Small intestine (tissue), 7 donors: ENCODE measurements around the gene BMP4. TPM values are rescaled to one million over a fixed set of nuclear protein-coding genes. Genes with fewer than 3 reads are reported as not detected.

ENCODE experiments used
- DNase-seq, 2 donors: peaks; one replicate each; pipeline versions ENCODE4 v3.0.0 to v3.0.0-alpha.2; 2013
- FAIRE-seq: peaks from 2 replicates; lab custom pipeline; 2012; peaks lifted over from hg19 to GRCh38; lab: Jason Lieb, UNC
- H3K27ac ChIP-seq, 3 donors: one replicate each; pipeline ENCODE4 v1.5.1; 2013; ENCODE audit warnings: low read length in 2 of 3, mild to moderate bottlenecking in 2 of 3, control low read depth in 1 of 3, inconsistent platforms in 1 of 3, low read depth in 1 of 3, moderate library complexity in 1 of 3
- H3K27me3 ChIP-seq, 3 donors: one replicate each; pipeline ENCODE4 v1.6.1; 2013; ENCODE audit warnings: low read length in 3 of 3, inconsistent platforms in 1 of 3; ENCODE audit not compliant: control insufficient read depth in 3 of 3, insufficient read depth in 3 of 3
- H3K36me3 ChIP-seq, 3 donors: one replicate each; pipeline ENCODE4 v1.6.1; 2013; ENCODE audit warnings: low read length in 3 of 3, inconsistent platforms in 1 of 3, low read depth in 1 of 3, mild to moderate bottlenecking in 1 of 3, moderate library complexity in 1 of 3; ENCODE audit not compliant: control insufficient read depth in 3 of 3, insufficient read depth in 2 of 3
- H3K4me1 ChIP-seq, 3 donors: one replicate each; pipeline ENCODE4 v1.6.1; 2013; ENCODE audit warnings: low read length in 2 of 3, inconsistent platforms in 1 of 3, low read depth in 1 of 3, mild to moderate bottlenecking in 1 of 3, moderate library complexity in 1 of 3; ENCODE audit not compliant: control insufficient read depth in 3 of 3, insufficient read depth in 2 of 3
- H3K4me3 ChIP-seq, 3 donors: one replicate each; pipeline ENCODE4 v1.5.1; 2013; ENCODE audit warnings: low read length in 3 of 3, control low read depth in 1 of 3, inconsistent platforms in 1 of 3, low read depth in 1 of 3, mild to moderate bottlenecking in 1 of 3, moderate library complexity in 1 of 3
- H3K9me3 ChIP-seq, 2 donors: one replicate each; pipeline ENCODE4 v1.6.1; 2013; ENCODE audit warnings: low read depth in 1 of 2, low read length in 1 of 2; ENCODE audit not compliant: control insufficient read depth in 2 of 2, insufficient read depth in 1 of 2
- WGBS, 3 donors: extraction: QIAGEN DNeasy Blood & Tissue Kit; methylation state at CpG; one replicate each; pipeline ENCODE4 v1.1.7; 2013; 5-methylcytosine and 5-hydroxymethylcytosine counted together
- polyA plus RNA-seq, 4 donors: library from polyadenylated mRNA; stranded (reverse) in 3 of 4; unstranded in 1 of 4; fragments of 200-250 nt in 3 of 4; fragments of 120-200 nt in 1 of 4; gene quantifications; one replicate each; pipeline versions ENCODE4 v1.2.1 to v1.2.3, GENCODE V29; 2013
- donor health status: healthy with polysubstance abuse.
- donor health status: control.
- donor health status: control.
- donor health status: Bipolar disorder and iron deficiency.
- donor health status: healthy.

The BMP4 gene
- polyA plus RNA-seq, 4 donors, result 1.6 to 59.5 (median 8.0) TPM

DNA sequence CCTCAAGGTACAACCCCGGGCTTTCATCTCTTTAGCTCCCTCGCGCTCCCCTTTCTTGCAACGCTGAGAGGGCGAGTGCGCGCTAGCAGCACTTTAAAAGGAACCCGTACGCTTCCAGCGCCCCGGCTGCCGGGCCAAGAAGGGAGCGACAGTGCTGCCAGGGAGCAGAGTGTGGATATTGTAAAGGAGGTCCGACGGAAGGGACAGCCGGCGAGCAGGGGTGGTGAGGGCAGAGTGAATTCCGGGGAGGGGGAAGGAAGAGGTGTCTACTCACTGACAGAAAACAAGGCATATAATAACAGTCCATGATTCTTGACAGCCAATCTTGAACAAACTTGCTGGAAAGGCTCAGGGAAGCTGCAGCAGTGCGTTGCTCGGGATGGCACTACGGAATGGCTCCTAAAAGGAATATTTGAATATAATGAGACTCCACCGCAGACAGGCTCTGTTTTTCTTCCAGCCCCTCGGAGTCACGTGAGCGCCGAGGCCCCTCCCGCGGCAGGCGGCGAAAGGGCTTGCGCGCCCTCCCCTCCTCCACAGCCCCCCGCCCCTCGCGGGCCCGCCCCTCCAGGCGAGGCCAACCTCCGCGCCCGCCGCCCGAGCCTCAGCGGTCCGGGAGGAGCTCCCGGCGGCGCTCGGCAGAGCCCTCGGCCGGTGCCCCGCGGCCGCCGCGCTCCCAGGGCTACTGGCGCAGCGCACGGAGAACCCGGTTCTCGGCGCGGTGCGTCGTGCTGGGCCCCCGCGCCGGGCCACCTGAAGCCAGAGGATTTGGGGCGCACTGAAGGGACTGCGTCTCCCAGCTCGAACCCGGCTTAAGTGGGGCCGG is 3.4 kb downstream of the BMP4 start:
- peaks cover 0 to 10% (median 3%) of the 10 kb centered on the region in 3 donors for H3K27me3 ChIP-seq
- H3K4me1 ChIP-seq, result peaks cover 0 to 11% (median 3%) of the 10 kb centered on the region in 3 donors
- WGBS, 3 donors, result 2 to 8% (median 4%) methylated on average over 53 to 72 of the region's 72 CpGs
- FAIRE-seq (no peak), DNase-seq (peak; percentile 65 to 92)
- H3K9me3 ChIP-seq, result no peaks in the 10 kb centered on the region
- H3K27ac ChIP-seq, result peak overlapping the region in 2 of 3 donors; percentile 83 to 91
- peak overlapping the region; percentile 54 to 82 (median 55) for H3K4me3 ChIP-seq
- H3K36me3 ChIP-seq, result peaks cover 0 to 31% (median 0%) of the 10 kb centered on the region in 3 donors

DNA sequence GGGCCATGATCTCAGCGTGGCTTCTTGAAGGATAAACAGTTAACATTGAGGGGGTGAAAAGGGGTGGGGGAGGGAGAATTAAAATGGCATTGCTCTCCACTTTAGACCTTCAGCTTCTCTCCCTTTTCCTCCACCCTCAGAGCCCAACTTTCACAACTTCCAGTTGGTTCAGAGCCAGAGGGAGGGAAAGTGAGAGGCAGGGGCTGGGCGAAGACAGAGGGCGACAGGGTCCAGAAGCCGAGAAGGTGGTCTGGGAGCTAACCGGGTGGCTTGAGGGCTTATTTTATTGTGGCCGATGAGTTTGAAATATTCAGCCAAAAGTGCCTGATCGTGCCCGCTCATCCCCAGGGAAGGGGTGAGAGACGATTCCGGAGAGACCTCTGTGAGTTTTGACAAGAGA is 4.1 kb downstream of the BMP4 start:
- DNase-seq, result no peak
- no peak for FAIRE-seq

GRCh38 chr14:53951627-53952303 is 4.9 kb downstream of the BMP4 start:
- H3K36me3 ChIP-seq, result peaks cover 0 to 31% (median 0%) of the 10 kb centered on the region in 3 donors
- DNase-seq (no peak), FAIRE-seq (no peak)
- H3K27ac ChIP-seq, result peak overlapping the region in 1 of 3 donors; percentile 16
- H3K27me3 ChIP-seq, result peaks cover 0 to 17% (median 3%) of the 10 kb centered on the region in 3 donors
- H3K4me1 ChIP-seq, result peaks cover 0 to 16% (median 3%) of the 10 kb centered on the region in 3 donors
- H3K4me3 ChIP-seq, result peak overlapping the region in 1 of 3 donors; percentile 67
- WGBS, 3 donors, result 54 to 84% (median 67%) methylated on average over 31 to 32 of the region's 32 CpGs
- no peaks in the 10 kb centered on the region for H3K9me3 ChIP-seq

More for the DNA sequence above, 4.1 kb downstream of the BMP4 start:
- WGBS, 3 donors, result 23 to 42% (median 38%) methylated on average over 10 of the region's 10 CpGs
- Histone ChIP-seq H3K27me3 (peaks cover 0 to 13% (median 3%) of the 10 kb centered on the region in 3 donors), H3K4me1 (peaks cover 0 to 11% (median 3%) of the 10 kb centered on the region in 3 donors), H3K9me3 (no peaks in the 10 kb centered on the region), H3K4me3 (peak overlapping the region in 2 of 3 donors; percentile 54 to 67), H3K36me3 (peaks cover 0 to 31% (median 0%) of the 10 kb centered on the region in 3 donors), H3K27ac (peak overlapping the region in 2 of 3 donors; percentile 48 to 67)

DNA sequence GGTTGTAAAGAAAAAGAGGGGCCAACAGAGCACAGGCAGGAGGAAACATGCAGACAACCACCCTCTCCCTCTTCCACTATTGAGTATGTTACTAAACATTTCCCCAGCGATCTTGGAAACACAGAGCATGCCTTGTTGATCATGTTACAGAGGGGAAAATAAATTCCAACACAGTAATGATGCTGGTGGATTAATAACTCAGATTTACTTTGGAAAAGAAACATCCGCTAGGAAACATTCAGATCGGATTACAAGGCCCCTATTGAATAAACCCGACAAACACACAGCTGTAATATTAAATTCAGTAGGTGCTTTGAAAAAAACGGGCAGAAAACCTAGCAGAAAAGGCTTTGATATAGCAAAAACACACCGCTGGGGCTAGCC is 5.4 kb downstream of the BMP4 start:
- peak overlapping the region in 1 of 3 donors; percentile 67 for H3K4me3 ChIP-seq
- DNase-seq (no peak), FAIRE-seq (no peak)
- peaks cover 0 to 18% (median 2%) of the 10 kb centered on the region in 3 donors for H3K4me1 ChIP-seq
- 63 to 78% (median 73%) methylated on average over 6 of the region's 6 CpGs for WGBS, 3 donors
- H3K9me3 ChIP-seq, result no peaks in the 10 kb centered on the region
- H3K27ac ChIP-seq, result peak overlapping the region in 1 of 3 donors; percentile 16
- peaks cover 0 to 33% (median 0%) of the 10 kb centered on the region in 3 donors for H3K36me3 ChIP-seq
- H3K27me3 ChIP-seq, result peaks cover 0 to 18% (median 5%) of the 10 kb centered on the region in 3 donors

- H3K36me3 ChIP-seq, result peaks cover 0 to 35% (median 0%) of the 10 kb centered on the region in 3 donors
- no peak overlapping the region for H3K4me3 ChIP-seq
- H3K27ac ChIP-seq, result no peak overlapping the region
- peaks cover 0 to 10% (median 9%) of the 10 kb centered on the region in 3 donors for H3K27me3 ChIP-seq
- no peaks in the 10 kb centered on the region for H3K9me3 ChIP-seq
- peaks cover 0 to 20% (median 0%) of the 10 kb centered on the region in 3 donors for H3K4me1 ChIP-seq
- 91 to 93% (median 92%) methylated on average over 24 of the region's 24 CpGs for WGBS, 3 donors
- no peak for FAIRE-seq
- DNase-seq, result no peak
Observed at GRCh38 chr14:53950031-53950793, 6.4 kb downstream of the BMP4 start.

DNA sequence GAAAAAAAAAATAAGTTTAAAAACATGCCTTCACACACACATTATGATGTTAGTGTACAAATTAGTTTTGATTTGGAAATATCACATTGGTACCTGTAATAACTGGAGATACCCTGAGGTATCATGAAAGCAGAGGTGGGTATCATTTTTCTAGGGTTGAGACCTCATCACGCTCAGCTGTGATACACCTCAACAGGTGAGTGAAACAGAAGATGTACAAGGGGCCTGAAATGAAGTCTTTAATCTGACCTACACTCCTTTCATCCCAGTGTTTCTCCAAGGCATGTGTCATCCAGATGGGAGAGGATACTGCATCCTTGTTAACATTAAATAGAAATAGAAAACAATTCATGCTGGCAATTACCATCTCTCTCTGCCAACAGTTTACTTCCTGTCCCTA is 7.4 kb downstream of the BMP4 start:
- FAIRE-seq (no peak), DNase-seq (no peak)
- H3K36me3 ChIP-seq, result peaks cover 0 to 32% (median 0%) of the 10 kb centered on the region in 3 donors
- H3K27ac ChIP-seq, result no peak overlapping the region
- H3K4me1 ChIP-seq, result peaks cover 0 to 20% (median 0%) of the 10 kb centered on the region in 3 donors
- no peak overlapping the region for H3K4me3 ChIP-seq
- H3K27me3 ChIP-seq, result peaks cover 0 to 10% (median 6%) of the 10 kb centered on the region in 3 donors
- no peaks in the 10 kb centered on the region for H3K9me3 ChIP-seq
- 87 to 93% (median 92%) methylated on average over 1 of the region's 1 CpG for WGBS, 3 donors

GRCh38 chr14:53948205-53948884 is 8.3 kb downstream of the BMP4 start:
- DNase-seq, result no peak
- no peak for FAIRE-seq
- peaks cover 0 to 10% (median 9%) of the 10 kb centered on the region in 3 donors for H3K27me3 ChIP-seq
- H3K4me3 ChIP-seq, result no peak overlapping the region
- H3K27ac ChIP-seq, result no peak overlapping the region
- no peaks in the 10 kb centered on the region for H3K9me3 ChIP-seq
- peaks cover 0 to 22% (median 0%) of the 10 kb centered on the region in 3 donors for H3K4me1 ChIP-seq
- WGBS, 3 donors, result 68 to 86% (median 81%) methylated on average over 6 of the region's 6 CpGs
- H3K36me3 ChIP-seq, result peaks cover 0 to 31% (median 0%) of the 10 kb centered on the region in 3 donors
